ENCODE results near the gene MAP2K6.

MAP2K6 gene

DNA sequence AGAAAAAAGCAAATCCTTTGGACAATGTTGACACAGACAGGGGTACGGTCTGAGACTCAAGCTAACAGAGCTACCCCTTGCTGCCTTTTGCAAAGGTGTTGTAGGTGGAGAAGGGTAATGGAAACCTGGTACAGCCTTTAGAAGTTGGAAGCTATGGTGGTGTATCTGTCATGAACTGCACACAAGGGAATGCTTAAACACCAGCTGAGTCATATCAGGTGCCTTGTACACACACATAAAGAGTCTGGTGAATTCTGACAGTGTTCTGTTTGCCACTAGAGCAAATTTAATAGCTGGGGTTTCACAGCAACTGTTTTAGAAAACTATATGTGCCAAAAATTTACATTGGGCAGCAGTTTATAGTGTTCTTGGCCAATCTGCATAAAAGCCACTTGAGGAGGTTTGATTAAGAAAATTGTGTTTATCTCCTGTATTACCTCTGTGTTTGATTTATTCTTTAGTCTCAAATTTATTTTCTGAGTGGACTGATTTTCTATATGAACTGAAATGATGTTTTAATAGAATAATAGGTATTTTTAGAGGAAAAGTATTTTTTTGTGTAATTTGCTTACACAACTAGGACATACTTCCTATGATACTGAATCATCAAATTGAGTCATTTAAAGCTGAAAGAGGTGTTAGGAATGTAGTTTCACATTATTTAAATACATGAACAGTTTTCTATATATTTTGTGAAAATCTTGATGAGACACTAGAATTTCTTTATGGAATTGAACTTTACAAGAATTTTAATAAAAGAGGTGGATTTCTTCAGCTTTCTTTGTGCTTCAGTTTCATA lies 136.9 kb downstream of the MAP2K6 start:
- H3K27ac ChIP-seq (ENCODE audit: low read length): no peak overlapping the region
- no peaks in the 10 kb centered on the region for H3K36me3 ChIP-seq (ENCODE audit: control insufficient read depth, low read depth, low read length)
- peaks cover 10% of the 10 kb centered on the region for H3K4me1 ChIP-seq (ENCODE audit: control insufficient read depth, low read depth, low read length)
- H3K9me3 ChIP-seq (ENCODE audit: control insufficient read depth, low read depth, low read length): no peaks in the 10 kb centered on the region
- H3K4me3 ChIP-seq (ENCODE audit: low read length): no peak overlapping the region
- H3K9ac ChIP-seq (ENCODE audit: low read length): no peak overlapping the region
- H3K27me3 ChIP-seq (ENCODE audit: control insufficient read depth, insufficient read depth, low read length): no peaks in the 10 kb centered on the region

DNA sequence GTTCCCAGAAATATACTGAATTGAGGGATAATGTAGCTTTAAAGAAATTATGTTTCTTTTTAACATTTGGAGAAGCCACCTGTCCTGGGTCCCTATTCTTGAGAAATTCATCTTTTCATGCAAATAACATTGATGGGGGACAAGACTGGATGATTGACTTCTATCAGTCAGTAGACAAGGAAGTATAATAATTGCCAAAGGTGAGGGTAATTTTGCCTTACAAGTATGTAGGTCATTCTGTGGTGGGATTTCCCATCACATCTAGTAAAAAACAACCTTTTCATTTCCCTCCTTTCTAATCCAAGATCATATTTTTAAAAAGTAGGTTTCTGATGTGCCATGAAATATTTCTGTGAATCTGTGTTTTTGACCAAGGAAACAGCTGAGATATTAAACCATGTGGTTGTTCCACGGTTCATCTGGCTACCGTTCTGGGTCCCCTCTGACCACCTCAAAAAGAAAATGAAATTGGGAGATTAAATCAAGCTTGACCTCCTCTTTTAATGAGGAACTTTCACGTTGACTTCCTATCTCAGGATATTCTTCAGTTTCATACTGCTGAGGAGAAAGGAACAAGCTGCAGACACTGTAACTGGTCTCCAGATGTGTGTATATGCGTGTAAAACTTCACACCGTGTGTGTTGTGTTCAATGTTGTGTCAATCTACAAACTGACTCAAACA lies 138.6 kb downstream of the MAP2K6 start:
- H3K27me3 ChIP-seq (ENCODE audit: control insufficient read depth, insufficient read depth, low read length): no peaks in the 10 kb centered on the region
- no peaks in the 10 kb centered on the region for H3K4me1 ChIP-seq (ENCODE audit: control insufficient read depth, low read depth, low read length)
- no peaks in the 10 kb centered on the region for H3K9me3 ChIP-seq (ENCODE audit: control insufficient read depth, low read depth, low read length)
- H3K4me3 ChIP-seq (ENCODE audit: low read length): no peak overlapping the region
- H3K9ac ChIP-seq (ENCODE audit: low read length): no peak overlapping the region
- no peaks in the 10 kb centered on the region for H3K36me3 ChIP-seq (ENCODE audit: control insufficient read depth, low read depth, low read length)
- H3K27ac ChIP-seq (ENCODE audit: low read length): no peak overlapping the region

DNA sequence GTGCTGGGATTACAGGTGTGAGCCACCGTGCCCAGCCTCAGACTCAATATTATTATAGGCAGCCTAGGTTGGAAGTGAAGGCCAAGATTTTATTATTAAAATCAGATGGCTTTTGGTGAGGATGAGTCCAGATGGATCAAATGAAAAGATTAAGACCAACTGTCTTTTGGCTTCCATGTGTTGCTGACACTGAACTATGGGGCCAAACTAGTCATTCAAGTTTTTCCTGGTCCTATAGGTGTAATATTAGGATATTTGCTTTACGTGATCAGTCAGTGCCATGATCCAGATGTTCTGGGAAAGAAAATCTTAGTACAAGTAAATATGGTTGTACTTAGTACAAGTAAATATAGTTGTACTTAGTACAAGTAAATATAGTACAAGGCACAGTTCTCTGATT lies 140.6 kb downstream of the MAP2K6 start:
- Histone ChIP-seq H3K27ac (ENCODE audit: low read length) (no peak overlapping the region), H3K27me3 (ENCODE audit: control insufficient read depth, insufficient read depth, low read length) (no peaks in the 10 kb centered on the region), H3K36me3 (ENCODE audit: control insufficient read depth, low read depth, low read length) (no peaks in the 10 kb centered on the region), H3K9ac (ENCODE audit: low read length) (no peak overlapping the region), H3K4me1 (ENCODE audit: control insufficient read depth, low read depth, low read length) (no peaks in the 10 kb centered on the region), H3K4me3 (ENCODE audit: low read length) (no peak overlapping the region), H3K9me3 (ENCODE audit: control insufficient read depth, low read depth, low read length) (no peaks in the 10 kb centered on the region)

DNA sequence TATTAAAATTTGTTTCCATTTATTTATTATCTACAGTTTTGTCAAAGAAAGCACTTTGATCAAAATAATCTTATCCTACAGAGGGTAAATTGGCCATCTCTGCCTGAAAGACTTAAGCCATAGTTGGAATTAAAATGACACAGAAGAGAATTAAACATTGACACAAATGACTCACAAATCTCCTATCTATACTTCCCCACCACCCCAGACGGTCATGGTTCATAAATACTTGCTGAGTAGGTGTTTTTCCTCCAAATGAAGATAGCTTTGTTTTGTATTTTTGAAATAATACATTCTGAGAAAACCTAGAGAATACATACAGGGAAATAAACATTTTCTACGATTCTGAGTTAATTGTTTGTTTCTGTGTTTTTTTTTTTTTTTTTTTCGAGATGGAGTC lies 142.8 kb downstream of the MAP2K6 start:
- Histone ChIP-seq H3K27me3 (ENCODE audit: control insufficient read depth, insufficient read depth, low read length) (no peaks in the 10 kb centered on the region), H3K4me3 (ENCODE audit: low read length) (no peak overlapping the region), H3K4me1 (ENCODE audit: control insufficient read depth, low read depth, low read length) (no peaks in the 10 kb centered on the region), H3K9ac (ENCODE audit: low read length) (no peak overlapping the region), H3K9me3 (ENCODE audit: control insufficient read depth, low read depth, low read length) (no peaks in the 10 kb centered on the region), H3K27ac (ENCODE audit: low read length) (no peak overlapping the region), H3K36me3 (ENCODE audit: control insufficient read depth, low read depth, low read length) (no peaks in the 10 kb centered on the region)

DNA sequence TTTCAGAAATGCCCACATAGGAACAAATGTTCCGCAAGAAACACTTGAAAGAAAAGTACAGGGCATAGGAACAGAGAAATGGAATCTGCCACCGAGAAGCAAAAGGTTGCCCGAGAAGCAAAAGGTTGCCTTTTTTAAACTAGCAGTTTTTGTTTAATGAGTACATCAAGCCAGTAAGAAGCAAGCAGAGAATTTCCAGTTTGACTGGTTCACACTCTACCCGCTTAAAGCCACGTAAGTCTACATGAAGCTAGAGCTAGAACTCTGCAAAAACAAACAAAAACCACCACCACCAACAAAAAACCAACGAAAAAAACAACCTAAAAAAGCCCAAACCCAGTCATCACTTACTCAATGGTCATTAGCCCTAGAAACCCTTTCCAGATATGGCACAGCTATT lies 144.3 kb downstream of the MAP2K6 start:
- Histone ChIP-seq H3K4me1 (ENCODE audit: control insufficient read depth, low read depth, low read length) (no peaks in the 10 kb centered on the region), H3K27me3 (ENCODE audit: control insufficient read depth, insufficient read depth, low read length) (no peaks in the 10 kb centered on the region), H3K9me3 (ENCODE audit: control insufficient read depth, low read depth, low read length) (no peaks in the 10 kb centered on the region), H3K9ac (ENCODE audit: low read length) (no peak overlapping the region), H3K27ac (ENCODE audit: low read length) (no peak overlapping the region), H3K36me3 (ENCODE audit: control insufficient read depth, low read depth, low read length) (no peaks in the 10 kb centered on the region), H3K4me3 (ENCODE audit: low read length) (no peak overlapping the region)

DNA sequence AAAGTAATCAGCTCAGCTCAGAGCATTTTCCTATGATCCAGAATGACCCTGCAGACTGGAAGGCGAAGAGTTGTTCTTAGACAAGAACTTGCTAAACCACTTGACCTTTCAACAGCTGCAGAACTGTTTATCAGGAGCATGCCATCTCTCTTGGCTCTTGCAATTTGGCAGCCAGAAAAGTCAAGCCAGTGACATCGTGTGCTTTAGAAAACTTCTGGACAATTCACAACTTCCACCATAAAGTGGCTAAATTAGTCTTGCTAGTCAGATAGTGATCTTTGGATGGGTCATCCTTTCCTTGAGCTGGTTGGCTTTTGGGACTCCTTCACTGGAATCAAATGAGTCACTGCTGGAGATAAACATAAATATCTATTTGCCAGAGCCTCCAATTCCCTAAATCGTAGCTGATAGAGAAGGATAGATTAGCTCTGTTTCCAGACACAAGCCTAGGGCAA lies 146.5 kb downstream of the MAP2K6 start:
- no peak overlapping the region for H3K4me3 ChIP-seq (ENCODE audit: low read length)
- H3K9me3 ChIP-seq (ENCODE audit: control insufficient read depth, low read depth, low read length): no peaks in the 10 kb centered on the region
- H3K4me1 ChIP-seq (ENCODE audit: control insufficient read depth, low read depth, low read length): no peaks in the 10 kb centered on the region
- no peak overlapping the region for H3K27ac ChIP-seq (ENCODE audit: low read length)
- no peak overlapping the region for H3K9ac ChIP-seq (ENCODE audit: low read length)
- H3K27me3 ChIP-seq (ENCODE audit: control insufficient read depth, insufficient read depth, low read length): no peaks in the 10 kb centered on the region
- no peaks in the 10 kb centered on the region for H3K36me3 ChIP-seq (ENCODE audit: control insufficient read depth, low read depth, low read length)

DNA sequence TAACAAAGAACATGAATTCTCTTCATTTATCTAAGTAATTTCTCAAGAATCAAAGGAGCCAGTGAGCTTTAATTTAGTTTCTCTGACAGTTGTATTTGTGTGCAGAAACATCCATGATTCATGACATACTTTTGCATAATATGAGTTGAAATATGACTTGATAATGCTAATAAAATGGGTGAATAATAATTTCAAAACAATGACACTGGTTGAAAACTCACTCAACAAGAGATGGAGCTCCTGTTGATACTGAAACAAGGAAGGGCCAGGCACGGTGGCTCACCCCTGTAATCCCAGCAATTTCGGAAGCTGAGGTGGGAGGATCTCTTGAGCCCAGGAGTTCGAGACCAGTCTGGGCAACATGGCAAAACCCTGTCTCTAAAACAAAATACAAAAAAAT lies 147.0 kb downstream of the MAP2K6 start:
- Histone ChIP-seq H3K27ac (ENCODE audit: low read length) (no peak overlapping the region), H3K9ac (ENCODE audit: low read length) (no peak overlapping the region), H3K9me3 (ENCODE audit: control insufficient read depth, low read depth, low read length) (no peaks in the 10 kb centered on the region), H3K36me3 (ENCODE audit: control insufficient read depth, low read depth, low read length) (no peaks in the 10 kb centered on the region), H3K27me3 (ENCODE audit: control insufficient read depth, insufficient read depth, low read length) (no peaks in the 10 kb centered on the region), H3K4me1 (ENCODE audit: control insufficient read depth, low read depth, low read length) (no peaks in the 10 kb centered on the region), H3K4me3 (ENCODE audit: low read length) (no peak overlapping the region)

DNA sequence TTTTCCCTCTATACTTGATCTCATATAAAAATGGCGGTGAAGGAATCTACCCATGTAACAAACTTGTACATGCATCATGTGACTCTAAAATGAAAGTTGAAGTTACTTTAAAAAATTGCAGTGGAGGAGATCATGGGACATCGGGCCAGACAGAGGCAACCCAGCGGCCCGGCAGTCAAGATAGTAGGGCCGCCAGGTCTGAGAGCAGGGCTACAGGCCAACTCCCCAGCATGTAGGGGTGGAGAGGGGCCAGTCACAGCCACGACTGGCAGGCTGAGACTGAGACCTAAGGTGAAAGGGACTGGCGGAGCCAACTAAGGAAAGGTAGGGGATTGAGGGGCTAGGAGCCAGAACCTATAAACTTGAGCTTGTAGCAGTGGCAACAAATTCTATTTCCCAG lies 150.9 kb downstream of the MAP2K6 start:
- Histone ChIP-seq H3K36me3 (ENCODE audit: control insufficient read depth, low read depth, low read length) (no peaks in the 10 kb centered on the region), H3K9ac (ENCODE audit: low read length) (no peak overlapping the region), H3K27ac (ENCODE audit: low read length) (no peak overlapping the region), H3K4me1 (ENCODE audit: control insufficient read depth, low read depth, low read length) (no peaks in the 10 kb centered on the region), H3K27me3 (ENCODE audit: control insufficient read depth, insufficient read depth, low read length) (no peaks in the 10 kb centered on the region), H3K9me3 (ENCODE audit: control insufficient read depth, low read depth, low read length) (no peaks in the 10 kb centered on the region), H3K4me3 (ENCODE audit: low read length) (no peak overlapping the region)

DNA sequence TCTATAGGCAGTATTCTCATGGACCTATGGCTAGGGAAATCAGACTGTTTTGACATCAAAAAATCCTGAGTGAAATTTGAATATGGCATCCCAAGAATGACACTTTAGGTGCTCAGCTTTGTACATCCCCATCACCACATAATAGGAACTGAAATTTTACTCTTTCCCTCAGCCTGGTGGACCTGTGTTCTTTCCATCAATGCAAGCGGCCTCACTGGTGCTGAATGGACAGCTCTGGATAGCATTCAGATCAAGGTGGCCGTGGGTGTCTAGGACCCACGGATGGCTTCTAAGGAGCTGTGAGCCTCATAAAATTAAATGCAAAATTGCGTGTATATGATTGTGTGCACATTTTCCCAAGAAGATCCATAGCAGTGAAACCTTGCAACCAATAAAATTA lies 152.6 kb downstream of the MAP2K6 start:
- no peak overlapping the region for H3K9ac ChIP-seq (ENCODE audit: low read length)
- H3K4me3 ChIP-seq (ENCODE audit: low read length): no peak overlapping the region
- H3K36me3 ChIP-seq (ENCODE audit: control insufficient read depth, low read depth, low read length): no peaks in the 10 kb centered on the region
- H3K4me1 ChIP-seq (ENCODE audit: control insufficient read depth, low read depth, low read length): no peaks in the 10 kb centered on the region
- no peaks in the 10 kb centered on the region for H3K9me3 ChIP-seq (ENCODE audit: control insufficient read depth, low read depth, low read length)
- H3K27ac ChIP-seq (ENCODE audit: low read length): no peak overlapping the region
- H3K27me3 ChIP-seq (ENCODE audit: control insufficient read depth, insufficient read depth, low read length): no peaks in the 10 kb centered on the region

DNA sequence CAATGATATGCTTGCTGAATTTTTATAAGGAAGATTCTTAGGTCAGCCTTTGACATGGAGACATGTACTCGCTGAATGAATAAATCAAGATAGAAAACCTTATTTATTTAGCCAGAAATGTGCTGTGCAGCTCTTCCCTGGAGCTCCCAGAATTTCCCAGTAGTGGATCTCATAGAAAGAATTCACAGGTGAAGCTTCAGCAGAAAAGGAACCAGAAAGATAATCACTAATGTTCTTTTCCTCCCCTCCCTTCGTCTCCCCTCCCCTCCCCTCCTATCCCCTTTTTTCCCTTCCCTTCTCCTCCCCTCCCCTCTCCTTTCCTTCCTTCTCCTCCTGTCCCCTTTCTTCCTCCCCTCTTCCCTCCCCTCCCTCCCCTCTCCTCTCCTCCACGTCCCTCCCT lies 158.2 kb downstream of the MAP2K6 start:
- no peaks in the 10 kb centered on the region for H3K36me3 ChIP-seq (ENCODE audit: control insufficient read depth, low read depth, low read length)

DNA sequence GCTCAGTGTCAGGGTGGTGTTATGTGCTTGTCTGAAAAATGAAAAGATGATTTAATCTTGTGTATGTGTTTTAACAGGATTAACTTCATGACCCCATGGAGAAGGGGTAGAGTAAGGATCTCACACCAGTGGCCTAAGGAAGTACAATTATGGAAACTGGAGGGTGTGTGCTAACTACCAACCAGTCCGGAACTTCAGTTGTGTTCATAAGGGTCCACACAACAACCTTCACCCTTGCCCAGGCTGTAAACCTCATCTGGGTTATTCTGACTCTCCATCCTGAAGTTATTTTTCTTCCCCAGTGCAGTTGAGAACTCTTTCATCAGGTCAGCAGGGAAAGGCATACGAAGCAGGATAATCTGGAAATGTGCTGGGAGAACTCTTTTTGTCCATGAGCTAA lies 158.9 kb downstream of the MAP2K6 start:
- no peak overlapping the region for H3K9ac ChIP-seq (ENCODE audit: low read length)
- H3K27ac ChIP-seq (ENCODE audit: low read length): no peak overlapping the region
- no peak overlapping the region for H3K4me3 ChIP-seq (ENCODE audit: low read length)
- peaks cover 10% of the 10 kb centered on the region for H3K4me1 ChIP-seq (ENCODE audit: control insufficient read depth, low read depth, low read length)
- H3K36me3 ChIP-seq (ENCODE audit: control insufficient read depth, low read depth, low read length): no peaks in the 10 kb centered on the region
- H3K27me3 ChIP-seq (ENCODE audit: control insufficient read depth, insufficient read depth, low read length): no peaks in the 10 kb centered on the region
- no peaks in the 10 kb centered on the region for H3K9me3 ChIP-seq (ENCODE audit: control insufficient read depth, low read depth, low read length)

More for the DNA sequence above, 158.2 kb downstream of the MAP2K6 start:
- peaks cover 10% of the 10 kb centered on the region for H3K4me1 ChIP-seq (ENCODE audit: control insufficient read depth, low read depth, low read length)
- no peaks in the 10 kb centered on the region for H3K9me3 ChIP-seq (ENCODE audit: control insufficient read depth, low read depth, low read length)
- no peak overlapping the region for H3K27ac ChIP-seq (ENCODE audit: low read length)
- H3K9ac ChIP-seq (ENCODE audit: low read length): no peak overlapping the region
- no peak overlapping the region for H3K4me3 ChIP-seq (ENCODE audit: low read length)
- no peaks in the 10 kb centered on the region for H3K27me3 ChIP-seq (ENCODE audit: control insufficient read depth, insufficient read depth, low read length)
